GM19463 (cell line): ENCODE measurements around the gene EEA1.

ENCODE experiments used
- ATAC-seq: cut with Tn5 transposase; IDR thresholded peaks from one replicate; pipeline ENCODE4 v1.9.1; 2021; ENCODE audit warnings: mild to moderate bottlenecking, moderate library complexity; ENCODE audit not compliant: unreplicated experiment

EEA1 gene

DNA sequence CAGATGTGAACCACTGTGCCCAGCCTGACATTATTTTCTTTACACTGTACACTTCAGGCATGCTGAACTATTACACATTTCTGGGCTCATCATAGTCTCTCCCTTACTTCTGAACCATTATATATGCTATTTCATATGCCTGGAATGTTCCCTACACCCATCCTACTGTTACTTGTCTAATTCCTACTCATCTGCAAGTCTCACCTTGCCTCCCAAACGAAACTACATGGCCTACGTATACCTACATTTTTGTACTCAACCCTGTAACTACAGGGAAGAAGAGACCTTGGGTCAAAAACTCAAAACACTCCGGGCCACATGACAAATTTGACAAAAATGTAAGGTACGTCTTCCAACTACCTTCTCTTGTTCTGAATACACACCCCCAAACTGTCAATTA is 9.5 kb upstream of the EEA1 start:
- ATAC-seq, result no peak

DNA sequence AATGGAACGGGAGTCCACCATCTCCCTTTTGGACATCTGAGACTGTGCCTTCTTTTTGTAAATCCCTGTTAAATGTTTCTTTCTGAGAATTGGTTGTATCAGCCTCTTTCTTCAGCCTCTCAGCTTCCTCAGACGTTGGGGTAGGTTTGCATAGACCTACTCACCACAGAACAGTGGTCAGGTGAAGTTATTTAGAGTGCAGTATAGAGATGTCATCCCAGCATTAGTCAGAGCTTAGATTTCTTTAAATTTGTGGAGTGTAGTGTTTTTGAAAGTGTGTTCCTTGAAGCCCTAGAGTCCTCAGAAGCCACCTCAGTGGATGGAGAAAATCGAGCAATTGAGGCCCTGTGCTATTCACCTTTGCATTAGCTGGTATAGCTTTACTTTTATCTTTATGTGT is 8.9 kb upstream of the EEA1 start:
- no peak for ATAC-seq

DNA sequence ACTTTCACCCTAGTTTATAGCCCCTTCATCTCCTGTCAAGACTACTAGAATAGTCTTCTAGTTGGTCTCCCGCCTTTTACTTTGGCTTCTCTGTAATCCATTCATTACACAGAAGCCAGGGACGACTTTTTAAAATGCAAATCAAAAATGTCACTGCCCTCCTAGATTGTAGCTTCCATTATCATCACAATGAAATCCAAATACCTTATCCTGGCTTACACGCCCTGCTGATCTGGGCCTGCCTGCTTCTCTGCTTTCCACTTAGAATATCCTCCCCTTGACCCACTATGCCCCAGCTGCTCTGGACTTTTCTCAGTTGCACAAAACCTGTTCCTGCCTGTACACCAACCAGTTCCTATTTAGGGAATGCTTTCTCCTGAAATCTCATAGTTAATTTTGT is 4.5 kb upstream of the EEA1 start:
- no peak for ATAC-seq

DNA sequence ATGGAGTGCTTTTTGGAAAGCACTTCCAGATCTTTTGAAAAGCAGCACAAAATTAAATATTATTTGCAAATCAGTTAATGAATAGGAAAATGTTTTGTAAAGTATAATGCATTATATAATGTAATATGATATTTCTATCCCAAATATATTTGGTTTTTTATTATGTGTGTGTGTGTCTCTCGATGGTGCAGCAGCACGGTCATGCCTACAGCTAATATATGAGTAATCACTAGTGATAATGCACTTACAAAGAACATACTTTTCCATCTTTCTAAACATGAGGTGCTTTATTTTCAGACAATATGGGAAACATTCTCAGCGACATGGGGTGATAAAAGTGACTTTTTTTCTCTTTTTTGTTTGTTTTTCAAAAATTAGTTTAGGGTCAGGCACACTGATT is 1.3 kb upstream of the EEA1 start:
- ATAC-seq, result no peak

DNA sequence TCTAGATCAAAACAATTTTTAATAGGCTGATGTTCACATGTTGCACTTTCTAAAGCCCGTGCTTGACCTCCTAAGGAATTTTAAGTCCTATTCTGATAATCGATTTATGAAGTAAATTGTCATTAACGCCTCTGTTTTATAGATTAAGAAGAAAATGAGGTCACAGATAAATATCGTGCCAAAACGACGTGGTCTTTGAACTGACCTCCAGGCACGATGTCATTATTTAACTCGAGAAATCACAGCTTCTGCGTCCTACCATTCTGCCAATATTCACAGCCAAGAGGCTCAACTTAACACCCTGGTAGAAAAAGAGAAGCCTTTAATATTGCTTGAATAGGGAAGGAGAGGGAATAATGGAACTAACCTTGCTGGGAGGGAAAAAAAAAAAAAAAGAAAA is 888 bp upstream of the EEA1 start:
- no peak for ATAC-seq

DNA sequence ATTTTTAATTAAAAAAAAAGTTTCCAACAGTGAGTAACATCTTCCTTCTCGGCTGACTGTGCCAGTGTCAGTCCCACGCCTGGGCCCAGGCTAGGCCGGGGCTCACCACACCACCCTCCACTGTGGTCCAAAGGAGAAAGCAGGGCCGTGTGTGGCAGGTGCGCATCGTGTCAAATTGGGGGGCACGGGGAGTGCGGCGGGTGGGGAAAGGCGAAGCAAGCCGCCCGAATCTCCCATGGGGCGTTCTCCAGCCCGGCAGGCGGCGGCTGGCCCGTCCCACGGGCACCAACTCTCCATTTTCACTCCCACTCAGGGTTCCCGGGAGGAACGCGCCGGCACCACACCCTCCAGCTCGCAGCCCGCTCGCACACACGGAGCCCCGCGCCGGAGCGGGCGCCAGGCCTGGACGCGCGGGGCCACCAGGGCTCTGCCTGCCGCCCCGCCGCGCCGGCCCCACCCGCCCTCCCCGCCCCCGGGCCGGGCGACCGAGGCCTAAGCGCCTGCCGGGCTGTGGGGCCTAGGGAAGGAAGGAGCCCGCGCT is 604 bp downstream of the EEA1 start:
- ATAC-seq, result peak; percentile 6

DNA sequence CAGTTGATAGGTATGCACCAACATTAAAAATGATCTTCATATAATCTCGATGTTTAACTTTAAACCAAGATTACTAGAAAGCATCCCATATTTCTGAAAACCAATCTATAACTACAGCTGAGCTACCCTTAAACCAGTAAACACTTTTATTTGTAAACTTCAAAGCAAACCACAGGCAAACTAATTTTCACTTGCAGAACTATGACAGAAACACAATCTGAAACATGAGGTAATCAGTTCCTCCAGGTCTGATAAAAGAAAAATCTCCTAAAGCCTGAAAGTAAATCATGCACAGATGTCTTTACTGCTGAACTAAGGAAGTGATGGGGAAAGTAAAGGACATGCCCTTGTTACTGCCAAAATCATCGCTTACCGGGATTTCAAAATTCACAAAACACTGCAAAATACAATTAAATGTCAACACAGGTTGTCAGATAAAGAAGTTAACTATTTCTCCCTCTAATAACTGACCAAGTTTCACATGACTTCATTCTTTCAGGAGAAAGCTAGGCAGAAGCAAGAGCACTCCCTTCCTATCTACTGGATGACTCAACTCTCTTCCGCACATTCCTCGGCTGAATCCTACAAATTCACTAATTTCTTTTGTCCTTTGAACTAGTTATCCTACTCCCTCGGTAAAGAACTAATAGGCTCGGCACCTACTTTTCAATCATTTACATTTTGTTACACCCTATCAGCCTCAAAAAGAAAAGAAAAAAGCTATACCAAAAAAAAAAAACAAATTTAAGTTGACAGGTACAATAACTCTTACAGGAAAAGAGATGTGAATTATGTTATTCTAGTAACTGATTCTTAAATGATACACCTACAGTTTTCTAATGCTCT is 1.4 kb downstream of the EEA1 start:
- ATAC-seq, result no peak

DNA sequence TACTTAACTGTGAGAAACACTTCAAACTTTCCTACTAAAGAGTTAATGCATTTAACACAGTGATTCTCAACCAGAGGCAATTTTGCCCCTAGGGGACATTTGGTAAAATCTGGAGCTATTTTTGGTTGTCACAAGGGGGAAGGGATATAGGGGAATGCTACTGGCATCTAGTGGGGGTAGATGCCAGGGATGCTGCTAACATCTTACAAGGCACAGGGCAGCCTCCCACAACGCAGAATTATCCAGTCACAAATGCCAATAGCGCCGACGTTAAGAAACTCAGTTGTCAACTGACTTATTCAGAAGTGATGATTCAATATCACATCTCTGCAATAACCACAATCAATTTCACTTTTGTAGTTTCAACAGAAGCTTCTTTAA is 2.0 kb downstream of the EEA1 start:
- ATAC-seq, result no peak

DNA sequence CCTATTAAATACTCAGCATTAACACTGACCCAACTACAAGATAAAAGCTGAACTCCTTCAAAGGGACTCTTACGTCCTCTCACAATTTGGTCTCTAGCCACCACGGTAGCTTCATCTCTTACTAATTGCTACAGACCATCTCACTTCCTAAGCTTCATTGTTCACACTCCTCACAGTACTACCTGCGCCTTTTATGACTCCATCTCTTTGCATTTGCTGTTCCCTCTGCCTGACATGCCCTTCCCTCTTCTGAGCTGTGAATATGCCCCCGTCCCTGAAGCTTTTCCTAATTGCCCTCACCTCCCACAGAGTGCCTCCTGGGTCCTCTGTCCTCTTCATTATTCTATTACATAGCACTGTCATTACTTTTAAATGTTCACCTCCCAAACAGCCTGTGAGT is 2.5 kb downstream of the EEA1 start:
- no peak for ATAC-seq

DNA sequence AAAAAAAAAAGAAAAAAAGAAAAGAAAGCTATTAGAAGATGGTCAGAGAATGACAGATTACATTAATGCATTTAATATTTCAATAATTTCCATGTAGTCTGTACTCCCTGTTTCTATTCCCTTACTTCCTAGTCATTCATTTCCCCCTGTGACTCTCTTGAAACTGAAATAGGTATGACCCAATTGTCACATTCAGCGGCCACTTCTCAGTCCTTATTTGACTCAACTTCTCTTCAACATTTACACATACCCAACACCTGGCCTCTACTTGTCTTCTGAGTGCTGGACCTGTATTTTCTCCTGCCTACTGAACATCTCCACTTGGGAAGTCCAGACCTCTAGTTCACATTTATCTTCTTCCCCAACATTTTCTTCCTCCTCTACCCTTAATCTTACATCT is 7.2 kb downstream of the EEA1 start:
- peak; percentile 97 for ATAC-seq

DNA sequence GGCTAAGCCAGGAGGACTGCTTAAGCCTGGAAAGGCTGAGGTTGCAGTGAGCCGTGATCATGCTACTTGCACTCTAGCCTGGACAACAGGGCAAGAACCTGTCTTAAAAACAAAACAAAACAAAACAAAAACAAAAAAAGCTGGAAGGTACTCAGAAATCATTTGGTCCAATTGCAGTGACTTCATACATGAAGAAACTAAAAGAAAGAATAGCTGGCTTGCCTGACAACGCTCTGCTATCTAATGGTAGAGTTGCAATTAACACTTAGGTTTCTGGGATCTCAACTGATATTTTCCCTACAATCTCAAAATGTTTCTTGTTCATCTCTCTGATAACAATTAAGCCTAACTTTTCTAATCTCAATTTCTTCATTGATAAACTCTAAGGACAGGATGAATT is 13.7 kb downstream of the EEA1 start:
- ATAC-seq, result no peak

DNA sequence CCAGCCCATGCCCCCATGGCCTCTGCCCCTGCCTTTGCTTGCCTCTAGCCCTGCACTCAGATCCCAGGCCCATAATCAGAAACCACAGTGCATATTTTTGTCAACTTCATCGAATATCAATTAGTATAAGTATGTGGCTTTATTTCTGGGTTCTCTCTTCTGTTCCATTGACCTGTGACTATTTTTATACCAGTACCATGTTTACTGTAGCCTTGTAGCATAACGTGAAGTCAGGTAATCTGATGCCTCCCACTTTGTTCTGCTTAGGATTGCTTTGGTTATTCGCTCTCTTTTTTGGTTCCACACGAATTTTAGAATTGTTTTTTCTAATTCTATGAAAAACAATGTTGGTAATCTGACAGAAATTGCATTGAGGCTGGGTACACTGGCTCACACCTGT is 14.9 kb downstream of the EEA1 start:
- no peak for ATAC-seq

DNA sequence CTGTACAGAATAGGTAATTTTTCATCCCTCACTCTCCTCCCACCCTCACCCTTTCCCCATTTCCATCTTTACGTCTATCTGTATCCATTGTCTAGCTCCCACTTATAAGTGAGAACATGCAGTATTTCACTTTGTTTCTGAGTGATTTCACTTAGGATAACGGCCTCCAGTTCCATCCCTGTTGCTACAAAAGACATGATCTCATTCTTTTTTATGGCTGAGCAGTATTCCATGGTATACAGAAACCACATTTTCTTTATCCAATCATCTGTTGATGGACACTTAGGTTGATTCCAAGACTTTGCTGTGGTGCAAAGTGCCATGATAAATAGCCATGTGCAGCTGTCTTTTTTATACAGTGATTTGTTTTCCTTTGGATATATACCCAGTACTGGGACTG is 16.4 kb downstream of the EEA1 start:
- no peak for ATAC-seq

DNA sequence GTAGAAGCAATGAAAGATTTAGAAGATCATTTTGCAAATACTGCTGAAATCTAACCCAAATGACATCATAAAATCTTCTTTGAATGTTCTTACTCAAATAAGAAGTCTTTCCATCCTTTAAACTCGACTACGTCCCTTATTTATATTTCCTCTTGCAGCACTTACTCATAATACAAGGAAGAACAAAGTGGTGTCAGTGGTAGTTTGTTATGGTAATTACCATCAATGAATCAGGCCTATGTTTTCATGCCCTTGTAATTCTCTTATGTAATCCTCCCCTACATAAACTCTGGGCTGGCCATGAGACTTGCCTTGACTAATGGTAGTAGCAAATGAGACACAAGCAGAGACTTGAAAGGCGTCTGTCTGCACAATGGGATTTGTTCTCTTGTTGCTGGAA is 17.0 kb downstream of the EEA1 start:
- peak; percentile 62 for ATAC-seq

DNA sequence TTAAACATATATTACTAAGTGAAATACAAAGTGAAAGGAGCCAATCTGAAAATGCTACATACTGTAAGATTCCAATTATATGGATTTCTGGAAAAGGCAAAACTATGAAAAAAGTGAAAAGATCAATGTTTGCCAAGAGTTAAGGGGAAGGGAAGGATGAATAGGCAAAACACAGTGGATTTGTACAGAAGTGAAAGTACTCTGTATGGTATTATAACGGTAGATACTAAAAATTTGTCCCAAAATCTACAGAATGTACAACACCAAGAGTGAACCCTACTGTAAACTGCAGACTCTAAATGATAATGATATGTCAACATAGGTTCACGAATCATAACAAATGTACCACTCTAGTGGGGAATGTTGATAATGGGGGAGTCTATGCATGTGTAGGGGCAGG is 17.8 kb downstream of the EEA1 start:
- no peak for ATAC-seq

DNA sequence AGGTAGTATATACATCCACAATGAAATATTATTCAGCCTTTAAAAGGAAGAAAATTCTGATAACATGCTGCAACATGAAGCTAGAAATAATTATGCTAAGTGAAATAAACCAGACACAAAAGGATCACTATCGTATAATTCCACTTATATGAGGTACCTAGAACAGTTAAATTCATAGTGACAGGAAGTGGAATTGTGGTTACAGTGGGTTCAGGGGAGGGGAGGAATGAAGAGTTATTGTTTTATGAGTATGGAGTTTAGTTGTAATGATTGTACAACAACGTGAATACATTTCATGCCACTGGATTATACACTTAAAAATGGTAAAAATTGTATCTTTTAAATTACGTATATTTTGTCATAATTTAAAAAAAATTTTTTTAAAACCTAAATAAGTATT is 21.0 kb downstream of the EEA1 start:
- no peak for ATAC-seq

DNA sequence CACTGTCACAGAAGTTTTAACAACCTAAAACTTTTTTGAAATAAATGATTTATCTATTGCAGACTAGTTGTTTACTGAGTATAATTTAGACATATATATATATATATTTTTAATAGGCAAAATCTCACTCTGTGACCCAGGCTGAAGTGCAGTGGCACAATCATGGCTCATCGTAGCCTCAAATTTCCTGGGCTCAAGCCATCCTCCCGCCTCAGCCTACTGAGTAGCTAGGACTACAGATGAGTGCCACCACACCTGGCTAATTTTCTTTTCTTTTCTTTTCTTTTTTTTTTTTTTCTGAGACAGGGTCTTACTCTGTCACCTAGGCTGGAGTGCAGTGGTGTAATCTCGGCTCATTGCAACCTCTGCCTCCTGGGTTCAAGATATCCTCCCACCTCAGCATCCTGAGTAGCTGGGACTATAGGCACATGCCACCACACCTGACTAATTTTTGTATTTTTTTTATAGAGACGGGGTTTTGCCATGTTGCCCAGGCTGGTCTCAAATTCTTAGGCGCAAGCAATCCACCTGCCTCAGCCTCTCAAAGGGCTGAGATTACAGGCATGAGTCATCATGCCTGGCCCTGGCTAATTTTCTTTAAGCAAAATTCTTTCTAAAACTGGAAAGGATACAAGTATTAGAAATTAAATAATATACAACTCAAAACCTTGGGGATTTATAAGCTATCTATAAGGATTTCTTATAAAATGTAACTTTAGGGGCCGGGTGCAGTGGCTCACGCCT is 23.1 kb downstream of the EEA1 start:
- no peak for ATAC-seq

DNA sequence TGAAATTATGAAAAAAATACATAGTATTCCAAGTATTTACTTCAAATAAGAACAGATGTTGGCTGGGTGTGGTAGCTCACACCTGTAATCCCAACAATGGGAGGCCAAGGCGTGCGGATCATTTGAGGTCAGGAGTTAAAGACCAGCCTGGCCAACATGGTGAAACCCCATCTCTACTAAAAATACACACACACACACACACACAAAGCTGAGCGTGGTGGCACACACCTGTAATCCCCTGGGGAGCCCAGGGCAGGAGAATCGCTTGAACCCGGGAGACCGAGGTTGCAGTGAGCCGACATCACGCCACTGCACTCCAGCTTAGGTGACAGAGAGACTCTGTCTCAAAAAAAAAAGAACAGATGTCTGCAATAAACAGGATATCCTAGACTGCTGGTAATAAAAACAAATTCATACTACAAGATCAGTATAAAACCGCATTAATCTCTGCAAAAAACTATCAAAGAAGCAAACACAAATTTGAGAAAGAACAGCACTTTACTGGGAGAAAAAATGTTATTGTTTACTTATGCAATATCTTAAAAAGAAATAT is 23.8 kb downstream of the EEA1 start:
- ATAC-seq, result no peak

DNA sequence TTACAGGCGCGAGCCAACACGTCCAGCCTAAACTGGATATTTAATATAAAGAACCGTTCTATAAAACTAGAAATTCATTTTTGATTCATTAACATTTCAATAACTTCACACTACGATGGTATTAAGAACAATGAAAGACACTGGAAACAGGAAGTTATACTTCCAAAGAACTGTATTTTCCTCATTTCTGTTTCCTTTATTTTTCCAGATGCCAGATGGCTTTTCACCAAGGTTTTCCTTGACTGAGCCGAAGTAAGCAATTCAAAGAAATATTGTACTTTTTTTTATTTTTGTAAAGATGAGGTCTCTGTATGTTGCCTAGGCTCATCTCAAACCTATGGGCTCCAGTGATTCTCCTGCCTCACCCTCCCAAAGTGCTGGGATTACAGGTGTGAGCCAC is 28.2 kb downstream of the EEA1 start:
- no peak for ATAC-seq

DNA sequence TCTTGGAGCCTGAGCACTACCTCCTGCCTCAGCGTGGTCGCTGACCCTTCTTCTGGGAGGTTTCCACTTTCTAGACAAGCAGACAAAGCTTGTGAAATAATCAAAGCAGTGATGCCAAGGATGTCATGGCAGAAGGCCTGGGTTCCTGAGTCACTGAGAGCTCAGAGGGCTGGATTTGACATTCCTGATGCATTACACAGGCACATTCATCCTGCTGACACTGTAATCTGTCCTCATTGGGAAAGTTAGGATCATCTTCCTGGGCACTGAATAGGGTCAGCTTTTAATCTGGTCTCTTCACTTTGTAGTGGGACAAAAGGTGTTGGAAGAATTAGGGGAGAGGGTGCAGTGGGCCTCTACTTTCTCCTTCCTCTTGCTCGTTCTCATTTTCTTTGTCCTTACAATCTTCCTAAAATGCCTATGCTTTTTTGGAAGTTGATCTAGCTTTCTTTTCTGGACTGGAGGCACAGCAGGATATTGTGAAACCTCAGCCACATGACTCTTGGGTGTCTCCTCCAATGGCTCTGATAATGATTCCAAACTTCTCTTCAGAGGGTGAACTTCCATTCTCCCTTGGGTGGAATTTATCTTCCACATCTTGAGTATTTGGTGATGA is 29.6 kb downstream of the EEA1 start:
- no peak for ATAC-seq

DNA sequence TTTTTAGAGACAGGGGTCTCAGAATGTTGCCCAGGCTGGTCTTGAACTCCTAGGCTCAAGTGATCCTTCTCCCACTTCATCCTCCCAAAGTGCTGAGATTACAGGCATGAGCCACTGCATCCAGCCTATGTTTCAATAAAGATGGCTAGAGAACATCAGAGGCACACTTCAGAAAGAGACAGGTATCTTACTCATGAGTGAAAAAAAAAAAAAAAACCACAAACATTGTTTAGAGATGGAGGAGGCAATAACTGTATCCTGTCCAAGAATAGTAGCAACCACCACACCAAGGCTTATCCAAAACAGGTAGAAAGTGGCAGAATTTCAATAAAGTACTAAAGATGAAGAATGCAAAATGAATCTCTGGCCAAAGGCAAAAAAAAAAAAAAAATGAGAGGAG is 30.3 kb downstream of the EEA1 start:
- no peak for ATAC-seq

DNA sequence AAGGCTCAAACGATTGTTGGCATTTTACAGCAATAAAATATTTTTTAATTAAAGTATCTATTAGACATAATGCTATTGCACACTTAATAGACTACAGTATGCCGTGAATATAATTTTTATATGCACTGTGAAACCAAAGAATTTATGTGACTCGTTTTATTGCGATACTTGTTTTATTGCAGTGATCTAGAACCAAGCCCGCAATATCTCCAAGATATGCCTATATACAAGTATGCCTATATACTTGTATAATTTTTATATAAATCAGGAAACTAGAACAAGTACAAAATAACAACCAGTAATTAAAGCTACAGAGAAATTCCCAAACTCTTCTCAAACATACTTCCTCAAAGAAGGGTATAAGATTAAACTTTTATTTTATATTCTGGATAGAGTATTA is 31.3 kb downstream of the EEA1 start:
- ATAC-seq, result no peak
